Gastrocnemius medialis (tissue), 4 donors: ENCODE data around the gene DPT.

Experiments
- POLR2A ChIP-seq, 2 donors: fragments of 450-650 bp; IDR thresholded peaks; one replicate each; pipeline ENCODE4 v1.6.1; 2017; ENCODE audit warnings: antibody characterized with exemption in 2 of 2, mild to moderate bottlenecking in 2 of 2, moderate library complexity in 2 of 2
- TF ChIP-seq, protein P1 (sequence below), 5 experiments: fragments of 450-650 bp in 3 of 5; fragments of 200-600 bp in 2 of 5; sonication (generic) in 2 of 5; IDR thresholded peaks in 4 of 5; conservative IDR thresholded peaks in 1 of 5; 1 replicate in 4 of 5; 2 replicates in 1 of 5; pipeline ENCODE4 v1.5.1; 2016 to 2019; ENCODE audit warnings: antibody characterized with exemption in 5 of 5, mild to moderate bottlenecking in 3 of 5, moderate library complexity in 3 of 5

DNA sequence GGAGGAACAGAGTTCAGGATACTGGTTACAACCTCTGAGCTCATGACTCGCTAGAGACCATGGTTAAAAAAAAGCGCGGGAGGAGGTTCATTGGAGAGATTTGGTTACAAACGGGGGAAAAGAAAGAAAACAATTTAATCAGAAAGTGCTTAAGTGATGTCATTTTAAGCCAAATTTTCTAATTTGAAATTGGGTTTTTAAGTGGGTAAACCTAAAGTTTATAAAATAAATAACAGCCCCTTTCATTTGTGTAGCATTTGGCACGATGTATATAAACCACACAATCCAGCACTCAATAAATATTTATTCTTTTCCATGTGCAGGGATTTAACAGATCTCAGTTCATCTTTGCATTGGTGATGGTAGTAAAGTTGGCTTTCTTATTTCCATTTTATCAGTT lies 7.0 kb upstream of the DPT start:
- TF ChIP-seq, protein P1, sequence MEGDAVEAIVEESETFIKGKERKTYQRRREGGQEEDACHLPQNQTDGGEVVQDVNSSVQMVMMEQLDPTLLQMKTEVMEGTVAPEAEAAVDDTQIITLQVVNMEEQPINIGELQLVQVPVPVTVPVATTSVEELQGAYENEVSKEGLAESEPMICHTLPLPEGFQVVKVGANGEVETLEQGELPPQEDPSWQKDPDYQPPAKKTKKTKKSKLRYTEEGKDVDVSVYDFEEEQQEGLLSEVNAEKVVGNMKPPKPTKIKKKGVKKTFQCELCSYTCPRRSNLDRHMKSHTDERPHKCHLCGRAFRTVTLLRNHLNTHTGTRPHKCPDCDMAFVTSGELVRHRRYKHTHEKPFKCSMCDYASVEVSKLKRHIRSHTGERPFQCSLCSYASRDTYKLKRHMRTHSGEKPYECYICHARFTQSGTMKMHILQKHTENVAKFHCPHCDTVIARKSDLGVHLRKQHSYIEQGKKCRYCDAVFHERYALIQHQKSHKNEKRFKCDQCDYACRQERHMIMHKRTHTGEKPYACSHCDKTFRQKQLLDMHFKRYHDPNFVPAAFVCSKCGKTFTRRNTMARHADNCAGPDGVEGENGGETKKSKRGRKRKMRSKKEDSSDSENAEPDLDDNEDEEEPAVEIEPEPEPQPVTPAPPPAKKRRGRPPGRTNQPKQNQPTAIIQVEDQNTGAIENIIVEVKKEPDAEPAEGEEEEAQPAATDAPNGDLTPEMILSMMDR (IDR thresholded peaks at IDR 0.05 in 4 of 5, conservative IDR thresholded peaks at IDR 0.05 in 1 of 5): no peak
- no peak for TF ChIP-seq POLR2A (IDR thresholded peaks at IDR 0.05)
